SK-N-SH treated with all-trans-retinoic acid at 6 μM for 48 hours (cell line): Measurements from ENCODE around the gene TMED7.

Source experiments
- ARNTL ChIP-seq: fragments of 450-650 bp; formaldehyde crosslinking; IDR thresholded peaks from 2 replicates; pipeline ENCODE4 v1.5.0; 2020; ENCODE audit warnings: low read depth, mild to moderate bottlenecking, moderate library complexity, borderline replicate concordance
- ESRRG ChIP-seq: fragments of 250-450 bp; sonication (Bioruptor Pico); IDR thresholded peaks from 2 replicates; pipeline ENCODE4 v1.6.1; 2021; ENCODE audit warnings: mild to moderate bottlenecking
- ISL1 ChIP-seq: fragments of 250-450 bp; sonication (Bioruptor Pico); IDR thresholded peaks from 2 replicates; pipeline ENCODE4 v2.1.2; 2022; ENCODE audit warnings: mild to moderate bottlenecking, moderate library complexity
- TCF4 ChIP-seq: fragments of 250-450 bp; sonication (Bioruptor Pico); IDR thresholded peaks from 2 replicates; pipeline ENCODE4 v1.8.0; 2021; ENCODE audit warnings: mild to moderate bottlenecking, moderate library complexity, borderline replicate concordance
- TOX ChIP-seq: fragments of 250-450 bp; sonication (Bioruptor Pico); IDR thresholded peaks from 2 replicates; pipeline ENCODE4 v1.8.0; 2021; ENCODE audit warnings: mild to moderate bottlenecking, moderate library complexity, borderline replicate concordance
- ZC3H10 ChIP-seq: fragments of 250-450 bp; sonication (Bioruptor Pico); IDR thresholded peaks from 2 replicates; pipeline ENCODE4 v1.5.1; 2021; ENCODE audit warnings: mild to moderate bottlenecking, moderate library complexity
- ZFP3 ChIP-seq: fragments of 250-450 bp; sonication (Bioruptor Pico); IDR thresholded peaks from 2 replicates; pipeline ENCODE4 v1.5.0; 2020; ENCODE audit warnings: mild to moderate bottlenecking, moderate library complexity
- ZNF70 ChIP-seq: fragments of 450-650 bp; formaldehyde crosslinking; IDR thresholded peaks from 2 replicates; pipeline ENCODE4 v1.5.0; 2020; ENCODE audit warnings: mild to moderate bottlenecking, moderate library complexity
- ZNF8 ChIP-seq: fragments of 450-650 bp; formaldehyde crosslinking; IDR thresholded peaks from 2 replicates; pipeline ENCODE4 v1.5.0; 2020; ENCODE audit warnings: mild to moderate bottlenecking, moderate library complexity
- TF ChIP-seq, protein P1 (sequence below): fragments of 250-450 bp; sonication (Bioruptor Pico); IDR thresholded peaks from 2 replicates; pipeline ENCODE4 v1.8.0; 2020; ENCODE audit warnings: mild to moderate bottlenecking, moderate library complexity, borderline replicate concordance
- TF ChIP-seq, protein P2 (sequence below): fragments of 250-450 bp; sonication (Bioruptor Pico); IDR thresholded peaks from 2 replicates; pipeline ENCODE4 v1.5.1; 2020; ENCODE audit warnings: low read depth, mild to moderate bottlenecking, moderate library complexity
- TF ChIP-seq, protein P3 (sequence below): fragments of 250-450 bp; sonication (Bioruptor Pico); IDR thresholded peaks from 2 replicates; pipeline ENCODE4 v1.5.1; 2021; ENCODE audit warnings: mild to moderate bottlenecking, moderate library complexity
- TF ChIP-seq, protein P4 (sequence below): fragments of 250-450 bp; sonication (Bioruptor Pico); IDR thresholded peaks from 2 replicates; pipeline ENCODE4 v1.5.0; 2020; ENCODE audit warnings: mild to moderate bottlenecking, moderate library complexity

DNA sequence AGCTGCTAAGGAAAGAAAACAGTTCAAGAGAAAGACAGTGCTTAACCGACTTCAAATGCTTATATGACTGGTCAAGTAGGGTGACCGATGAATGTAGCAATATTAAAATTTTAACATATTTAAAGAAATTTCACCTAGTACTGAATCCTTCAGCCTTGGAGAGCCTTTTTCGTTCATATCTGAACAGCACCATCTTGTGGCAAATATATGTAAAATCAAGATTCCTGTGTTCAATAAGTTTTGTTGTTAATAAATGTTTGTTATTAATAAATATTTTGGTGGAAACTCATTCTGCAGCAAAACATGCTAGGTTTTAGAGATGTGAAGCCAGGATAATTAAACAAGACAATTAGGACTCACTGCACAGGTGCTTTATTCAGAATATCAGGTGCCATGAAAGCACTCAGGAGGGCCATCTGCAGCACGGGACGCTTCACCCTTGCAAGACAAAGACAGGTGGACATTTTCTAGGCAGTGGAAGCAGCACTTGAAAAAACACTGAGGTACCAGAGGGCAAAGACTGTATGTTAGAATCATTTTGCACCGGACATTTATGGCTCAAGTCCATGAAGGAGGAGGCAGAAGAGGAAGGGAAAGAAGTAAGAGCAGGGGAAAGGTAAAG is 39.2 kb downstream of the TMED7 start:
- TF ChIP-seq TOX (CRISPR knock-in tag) (no peak), ZFP3 (CRISPR knock-in tag) (no peak), ISL1 (no peak), ZNF70 (CRISPR knock-in tag) (no peak), TCF4 (no peak), ZNF8 (no peak), ESRRG (no peak), ZC3H10 (CRISPR knock-in tag) (no peak), ARNTL (CRISPR knock-in tag) (no peak)
- TF ChIP-seq, protein P1, sequence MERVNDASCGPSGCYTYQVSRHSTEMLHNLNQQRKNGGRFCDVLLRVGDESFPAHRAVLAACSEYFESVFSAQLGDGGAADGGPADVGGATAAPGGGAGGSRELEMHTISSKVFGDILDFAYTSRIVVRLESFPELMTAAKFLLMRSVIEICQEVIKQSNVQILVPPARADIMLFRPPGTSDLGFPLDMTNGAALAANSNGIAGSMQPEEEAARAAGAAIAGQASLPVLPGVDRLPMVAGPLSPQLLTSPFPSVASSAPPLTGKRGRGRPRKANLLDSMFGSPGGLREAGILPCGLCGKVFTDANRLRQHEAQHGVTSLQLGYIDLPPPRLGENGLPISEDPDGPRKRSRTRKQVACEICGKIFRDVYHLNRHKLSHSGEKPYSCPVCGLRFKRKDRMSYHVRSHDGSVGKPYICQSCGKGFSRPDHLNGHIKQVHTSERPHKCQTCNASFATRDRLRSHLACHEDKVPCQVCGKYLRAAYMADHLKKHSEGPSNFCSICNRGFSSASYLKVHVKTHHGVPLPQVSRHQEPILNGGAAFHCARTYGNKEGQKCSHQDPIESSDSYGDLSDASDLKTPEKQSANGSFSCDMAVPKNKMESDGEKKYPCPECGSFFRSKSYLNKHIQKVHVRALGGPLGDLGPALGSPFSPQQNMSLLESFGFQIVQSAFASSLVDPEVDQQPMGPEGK (CRISPR knock-in tag): no peak
- TF ChIP-seq, protein P2, sequence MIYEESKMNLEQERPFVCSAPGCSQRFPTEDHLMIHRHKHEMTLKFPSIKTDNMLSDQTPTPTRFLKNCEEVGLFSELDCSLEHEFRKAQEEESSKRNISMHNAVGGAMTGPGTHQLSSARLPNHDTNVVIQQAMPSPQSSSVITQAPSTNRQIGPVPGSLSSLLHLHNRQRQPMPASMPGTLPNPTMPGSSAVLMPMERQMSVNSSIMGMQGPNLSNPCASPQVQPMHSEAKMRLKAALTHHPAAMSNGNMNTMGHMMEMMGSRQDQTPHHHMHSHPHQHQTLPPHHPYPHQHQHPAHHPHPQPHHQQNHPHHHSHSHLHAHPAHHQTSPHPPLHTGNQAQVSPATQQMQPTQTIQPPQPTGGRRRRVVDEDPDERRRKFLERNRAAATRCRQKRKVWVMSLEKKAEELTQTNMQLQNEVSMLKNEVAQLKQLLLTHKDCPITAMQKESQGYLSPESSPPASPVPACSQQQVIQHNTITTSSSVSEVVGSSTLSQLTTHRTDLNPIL (CRISPR knock-in tag): no peak
- TF ChIP-seq, protein P3, sequence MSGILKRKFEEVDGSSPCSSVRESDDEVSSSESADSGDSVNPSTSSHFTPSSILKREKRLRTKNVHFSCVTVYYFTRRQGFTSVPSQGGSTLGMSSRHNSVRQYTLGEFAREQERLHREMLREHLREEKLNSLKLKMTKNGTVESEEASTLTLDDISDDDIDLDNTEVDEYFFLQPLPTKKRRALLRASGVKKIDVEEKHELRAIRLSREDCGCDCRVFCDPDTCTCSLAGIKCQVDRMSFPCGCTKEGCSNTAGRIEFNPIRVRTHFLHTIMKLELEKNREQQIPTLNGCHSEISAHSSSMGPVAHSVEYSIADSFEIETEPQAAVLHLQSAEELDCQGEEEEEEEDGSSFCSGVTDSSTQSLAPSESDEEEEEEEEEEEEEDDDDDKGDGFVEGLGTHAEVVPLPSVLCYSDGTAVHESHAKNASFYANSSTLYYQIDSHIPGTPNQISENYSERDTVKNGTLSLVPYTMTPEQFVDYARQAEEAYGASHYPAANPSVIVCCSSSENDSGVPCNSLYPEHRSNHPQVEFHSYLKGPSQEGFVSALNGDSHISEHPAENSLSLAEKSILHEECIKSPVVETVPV (CRISPR knock-in tag): no peak
- TF ChIP-seq, protein P4, sequence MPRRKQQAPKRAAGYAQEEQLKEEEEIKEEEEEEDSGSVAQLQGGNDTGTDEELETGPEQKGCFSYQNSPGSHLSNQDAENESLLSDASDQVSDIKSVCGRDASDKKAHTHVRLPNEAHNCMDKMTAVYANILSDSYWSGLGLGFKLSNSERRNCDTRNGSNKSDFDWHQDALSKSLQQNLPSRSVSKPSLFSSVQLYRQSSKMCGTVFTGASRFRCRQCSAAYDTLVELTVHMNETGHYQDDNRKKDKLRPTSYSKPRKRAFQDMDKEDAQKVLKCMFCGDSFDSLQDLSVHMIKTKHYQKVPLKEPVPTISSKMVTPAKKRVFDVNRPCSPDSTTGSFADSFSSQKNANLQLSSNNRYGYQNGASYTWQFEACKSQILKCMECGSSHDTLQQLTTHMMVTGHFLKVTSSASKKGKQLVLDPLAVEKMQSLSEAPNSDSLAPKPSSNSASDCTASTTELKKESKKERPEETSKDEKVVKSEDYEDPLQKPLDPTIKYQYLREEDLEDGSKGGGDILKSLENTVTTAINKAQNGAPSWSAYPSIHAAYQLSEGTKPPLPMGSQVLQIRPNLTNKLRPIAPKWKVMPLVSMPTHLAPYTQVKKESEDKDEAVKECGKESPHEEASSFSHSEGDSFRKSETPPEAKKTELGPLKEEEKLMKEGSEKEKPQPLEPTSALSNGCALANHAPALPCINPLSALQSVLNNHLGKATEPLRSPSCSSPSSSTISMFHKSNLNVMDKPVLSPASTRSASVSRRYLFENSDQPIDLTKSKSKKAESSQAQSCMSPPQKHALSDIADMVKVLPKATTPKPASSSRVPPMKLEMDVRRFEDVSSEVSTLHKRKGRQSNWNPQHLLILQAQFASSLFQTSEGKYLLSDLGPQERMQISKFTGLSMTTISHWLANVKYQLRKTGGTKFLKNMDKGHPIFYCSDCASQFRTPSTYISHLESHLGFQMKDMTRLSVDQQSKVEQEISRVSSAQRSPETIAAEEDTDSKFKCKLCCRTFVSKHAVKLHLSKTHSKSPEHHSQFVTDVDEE: no peak
